Endothelial cell of umbilical vein (primary cell): ENCODE measurements around the gene MSANTD2. TPM values are rescaled to one million over a fixed set of nuclear protein-coding genes. Genes with fewer than 3 reads are reported as not detected.
A peak's percentile ranks its signal among the peaks of the same experiment; 100 is the strongest.

Experiments used
- BruUV-seq: library from RNA; stranded (reverse); fragments of 400-500 nt; replicated peaks from 2 replicates; lab custom pipeline; 2021; lab: Mats Ljungman, UMichigan
- CTCF ChIA-PET: fragments of 300-600, 350-600 bp; sonication (Branson Sonifier 250); formaldehyde crosslinking; loops from one replicate; lab custom pipeline; 2021; ENCODE audit warnings: antibody characterized with exemption, inconsistent platforms; lab: Charles Lee
- POLR2A ChIA-PET: fragments of 300-600, 350-600 bp; sonication (Branson Sonifier 250); formaldehyde crosslinking; loops from one replicate; lab custom pipeline; 2021; ENCODE audit warnings: antibody characterized with exemption, inconsistent platforms; lab: Charles Lee
- DNase-seq: peaks from one replicate; pipeline ENCODE4 v3.0.0-alpha.2; 2011; ENCODE audit warnings: low read depth, low spot score
- FAIRE-seq: peaks from 2 replicates; lab custom pipeline; 2011; peaks lifted over from hg19 to GRCh38; lab: Jason Lieb, UNC
- H2AFZ ChIP-seq: 2 replicates; pipeline ENCODE4 v1.6.0; 2012; ENCODE audit warnings: low read depth, low read length, control low read depth, inconsistent platforms
- H3K27ac ChIP-seq: 2 replicates; pipeline ENCODE4 v1.5.1; 2011; ENCODE audit warnings: low read depth, mild to moderate bottlenecking, control low read depth, low read length, moderate library complexity; ENCODE audit not compliant: insufficient read depth
- H3K27me3 ChIP-seq, 2 experiments: 2 replicates each; pipeline versions ENCODE4 v1.6.0 to v1.6.1; 2011; ENCODE audit warnings: low read length in 2 of 2, mixed read lengths in 1 of 2; ENCODE audit not compliant: control insufficient read depth in 2 of 2, insufficient read depth in 2 of 2
- H3K36me3 ChIP-seq, 2 experiments: 2 replicates in 1 of 2; 3 replicates in 1 of 2; pipeline ENCODE4 v1.5.1; 2011; ENCODE audit warnings: low read length in 2 of 2, mild to moderate bottlenecking in 1 of 2, moderate library complexity in 1 of 2; ENCODE audit not compliant: control insufficient read depth in 2 of 2, insufficient read depth in 2 of 2; ENCODE audit errors: extremely low read depth in 1 of 2
- H3K4me1 ChIP-seq: 3 replicates; pipeline ENCODE4 v1.5.1; 2011; ENCODE audit warnings: mild to moderate bottlenecking, low read length; ENCODE audit not compliant: control insufficient read depth, insufficient read depth; ENCODE audit errors: extremely low read depth
- H3K4me2 ChIP-seq: 2 replicates; pipeline ENCODE4 v1.6.1; 2011; ENCODE audit warnings: low read length, control low read depth, mixed read lengths; ENCODE audit not compliant: insufficient read depth
- H3K4me3 ChIP-seq, 3 experiments: fragments of 200-600 bp in 1 of 3; sonication (generic), shearing (Covaris generic) in 1 of 3; replicated peaks in 1 of 3; 2 replicates each; pipeline ENCODE4 v1.5.1; 2011 to 2016; ENCODE audit warnings: control low read depth in 3 of 3, low read length in 3 of 3, mild to moderate bottlenecking in 2 of 3, inconsistent platforms in 1 of 3, low read depth in 1 of 3, moderate library complexity in 1 of 3; ENCODE audit not compliant: insufficient read depth in 1 of 3
- H3K79me2 ChIP-seq: 2 replicates; pipeline ENCODE4 v1.6.0; 2012; ENCODE audit warnings: low read length, inconsistent platforms; ENCODE audit not compliant: control insufficient read depth, insufficient read depth
- H3K9ac ChIP-seq: replicated peaks from 2 replicates; pipeline ENCODE3; 2011; ENCODE audit warnings: low read length, control low read depth; ENCODE audit not compliant: insufficient read depth; ENCODE audit errors: extremely low read depth
- H3K9me1 ChIP-seq: replicated peaks from 3 replicates; pipeline ENCODE4 v1.6.0; 2011; ENCODE audit warnings: mild to moderate bottlenecking, low read length; ENCODE audit not compliant: control insufficient read depth, insufficient read depth; ENCODE audit errors: extremely low read depth
- H3K9me3 ChIP-seq: replicated peaks from 2 replicates; pipeline ENCODE4 v1.5.1; 2012; ENCODE audit warnings: low read length, inconsistent platforms; ENCODE audit not compliant: control insufficient read depth, insufficient read depth
- H4K20me1 ChIP-seq: replicated peaks from 2 replicates; pipeline ENCODE3; 2011; ENCODE audit warnings: mild to moderate bottlenecking, low read length; ENCODE audit not compliant: control insufficient read depth, insufficient read depth; ENCODE audit errors: extremely low read depth
- CTCF ChIP-seq, 2 donors: IDR thresholded peaks; 1 replicate in 1 of 2; 2 replicates in 1 of 2; pipeline ENCODE4 v1.5.1; 2011; ENCODE audit warnings: low read length in 2 of 2, mild to moderate bottlenecking in 2 of 2, moderate library complexity in 2 of 2, control low read depth in 1 of 2, inconsistent platforms in 1 of 2, low read depth in 1 of 2; ENCODE audit not compliant: insufficient read depth in 1 of 2; ENCODE audit errors: extremely low read depth in 1 of 2
- EZH2 ChIP-seq: IDR thresholded peaks from 2 replicates; pipeline ENCODE4 v1.6.1; 2012; ENCODE audit warnings: borderline replicate concordance, low read depth, mild to moderate bottlenecking, moderate library complexity, low read length, inconsistent platforms; ENCODE audit not compliant: severe bottlenecking
- FOS ChIP-seq: IDR thresholded peaks from 2 replicates; pipeline ENCODE4 v1.6.1; 2011; ENCODE audit warnings: mild to moderate bottlenecking, low read length, moderate library complexity, borderline replicate concordance; ENCODE audit not compliant: insufficient read depth
- GATA2 ChIP-seq: IDR thresholded peaks from 2 replicates; pipeline ENCODE4 v1.7.0; 2011; ENCODE audit warnings: low read depth, mild to moderate bottlenecking, moderate library complexity, mixed read lengths, low read length; ENCODE audit not compliant: insufficient read length, insufficient read depth
- JUN ChIP-seq: IDR thresholded peaks from 2 replicates; pipeline ENCODE4 v1.6.1; 2011; ENCODE audit warnings: borderline replicate concordance, low read depth; ENCODE audit not compliant: insufficient read length, insufficient read depth
- MAX ChIP-seq: IDR thresholded peaks from 2 replicates; pipeline ENCODE4 v1.6.1; 2011; ENCODE audit not compliant: insufficient read depth, insufficient read length
- MYC ChIP-seq: IDR thresholded peaks from one replicate; pipeline ENCODE4 v1.6.1; 2011; ENCODE audit warnings: mild to moderate bottlenecking, low read depth, low read length
- POLR2A ChIP-seq: IDR thresholded peaks from 2 replicates; pipeline ENCODE4 v1.6.1; 2012; ENCODE audit warnings: low read depth, mild to moderate bottlenecking, control low read depth, low read length
- POLR2AphosphoS5 ChIP-seq: IDR thresholded peaks from 2 replicates; pipeline ENCODE4 v1.6.1; 2012; ENCODE audit warnings: low read depth, mild to moderate bottlenecking, control low read depth, low read length, moderate library complexity; ENCODE audit not compliant: insufficient read depth
- dilution Hi-C: fragments of 300-500 bp; cut with MboI; formaldehyde crosslinking; loops from one replicate; pipeline ENCODE4 v1.15.0; 2019; ENCODE audit warnings: low sequenced_read_pairs; ENCODE audit not compliant: extremely low pct_ligation_motif_present
- intact Hi-C: fragments of 100-400 bp; cut with micrococcal nuclease; formaldehyde crosslinking; loops from one replicate; pipeline ENCODE4 v1.10.0; 2022
- polyA plus RNA-seq, 4 experiments: library from polyadenylated mRNA; depleted of rRNA in 3 of 4; stranded (reverse) in 3 of 4; unstranded in 1 of 4; fragments of >200 nt; gene quantifications; 2 replicates each; pipeline versions ENCODE4 v1.2.1 to v1.2.3, GENCODE V29; 2011 to 2012; ENCODE audit warnings: missing spikeins in 1 of 4
- total RNA-seq: library from RNA; stranded (reverse); gene quantifications from 2 replicates; pipeline ENCODE4 v1.2.3, GENCODE V29; 2021

The MSANTD2 gene
- total and polyA plus RNA-seq, 2 donors (not counting 3 experiments of a cell fraction or from before 2014, with no cell fraction given): 5.5 to 23.2 TPM

GRCh38 chr11:124760205-124760652 lies 40.0 kb downstream of the MSANTD2 start:
- Histone ChIP-seq H4K20me1 (no peaks in the 10 kb centered on the region), H3K79me2 (peaks cover 71% of the 10 kb centered on the region), H3K4me2 (peak overlapping the region; percentile 77), H3K36me3 (peaks cover 13% of the 10 kb centered on the region in 2 experiments), H2AFZ (no peak overlapping the region), H3K27me3 (no peaks in the 10 kb centered on the region), H3K4me1 (peaks cover 52% of the 10 kb centered on the region), H3K9me1 (no peaks in the 10 kb centered on the region), H3K4me3 (peak overlapping the region; percentile 62 to 97 (median 64)), H3K27ac (peak overlapping the region; percentile 100), H3K9me3 (no peaks in the 10 kb centered on the region), H3K9ac (peak overlapping the region; percentile 98)
- intact Hi-C loops (no loop called here), dilution Hi-C loops (no loop called here)
- peak; percentile 59 for DNase-seq
- BruUV-seq: TSS peak; percentile 87
- ChIA-PET CTCF (interaction anchor here (1.0 to 13.1 kb wide), 15 partner anchors 9 to 116 kb away, joined by 3 to 301 read pairs (median 16); partner anchors contain the start of genes NRGN, ROBO3, SIAE and SPA17), POLR2A (interaction anchor here (0.9 to 5.9 kb wide), 4 partner anchors 12 to 41 kb away, joined by 3 to 67 read pairs (median 4); no protein-coding TSS in a partner anchor)
- FAIRE-seq: peak; percentile 21
- TF ChIP-seq GATA2: no peak
- TF ChIP-seq CTCF (IDR thresholded peaks at IDR 0.05; ENCODE audit: extremely low read depth in 1 of 2, insufficient read depth in 1 of 2, low read depth in 1 of 2, low read length in 2 of 2): no peak
- no peak for TF ChIP-seq POLR2AphosphoS5
- no peak for TF ChIP-seq POLR2A
- TF ChIP-seq EZH2: no peak
- no peak for TF ChIP-seq MYC
- TF ChIP-seq MAX: no peak
- TF ChIP-seq JUN: no peak
- TF ChIP-seq FOS: no peak
